Activated T-helper 17 cell treated with anti-CD3 and anti-CD28 coated beads, Interleukin-2, amount 50 U/mL, for 72 hours (primary cell): ENCODE data around the gene MANBA. TPM values are rescaled to one million over a fixed set of nuclear protein-coding genes. Genes with fewer than 3 reads are reported as not detected.

Experiments
- total RNA-seq, 2 donors: library from RNA; stranded (reverse); gene quantifications; one replicate each; pipeline ENCODE4 v1.2.3, GENCODE V29; 2022

MANBA gene
- total RNA-seq, 2 donors from 2014 or later, result 10.0 to 13.6 TPM

Other genes with a start within 250 kb of the MANBA start
- 100 to 1,000 TPM; 403 to 450 TPM for gene UBE2D3, start 66.6 kb upstream of the MANBA start, total RNA-seq
- gene CISD2, start 108.0 kb upstream of the MANBA start, total RNA-seq, result 10 to 100 TPM; 24.6 to 35.6 TPM